Esophagus (tissue), 2 donors: Measurements from ENCODE around the gene CDCA3. TPM values are rescaled to one million over a fixed set of nuclear protein-coding genes. Genes with fewer than 3 reads are reported as not detected.

Experiments
- H3K27ac ChIP-seq, 2 donors: one replicate each; pipeline ENCODE4 v1.5.1; 2013; ENCODE audit warnings: low read depth in 2 of 2, mild to moderate bottlenecking in 2 of 2, inconsistent platforms in 1 of 2, low read length in 1 of 2, moderate library complexity in 1 of 2
- H3K27me3 ChIP-seq, 2 donors: one replicate each; pipeline ENCODE4 v1.6.1; 2013; ENCODE audit warnings: low read length in 2 of 2, control low read depth in 1 of 2, mild to moderate bottlenecking in 1 of 2; ENCODE audit not compliant: insufficient read depth in 2 of 2, control insufficient read depth in 1 of 2
- H3K36me3 ChIP-seq, 2 donors: one replicate each; pipeline ENCODE4 v1.6.1; 2013; ENCODE audit warnings: low read length in 1 of 2; ENCODE audit not compliant: control insufficient read depth in 2 of 2, insufficient read depth in 2 of 2
- H3K4me1 ChIP-seq, 2 donors: one replicate each; pipeline ENCODE4 v1.6.1; 2013; ENCODE audit warnings: low read length in 1 of 2; ENCODE audit not compliant: control insufficient read depth in 2 of 2, insufficient read depth in 2 of 2
- H3K4me3 ChIP-seq, 2 donors: one replicate each; pipeline ENCODE4 v1.5.1; 2013; ENCODE audit warnings: low read length in 2 of 2, mild to moderate bottlenecking in 2 of 2, low read depth in 1 of 2, moderate library complexity in 1 of 2
- H3K9me3 ChIP-seq, 2 donors: one replicate each; pipeline ENCODE4 v1.6.1; 2013; ENCODE audit warnings: mild to moderate bottlenecking in 2 of 2, low read depth in 1 of 2, low read length in 1 of 2, moderate library complexity in 1 of 2; ENCODE audit not compliant: control insufficient read depth in 2 of 2, insufficient read depth in 1 of 2
- WGBS, 2 donors: extraction: QIAGEN DNeasy Blood & Tissue Kit; methylation state at CpG; one replicate each; pipeline ENCODE4 v1.1.7; 2013; 5-methylcytosine and 5-hydroxymethylcytosine counted together
- polyA plus RNA-seq, 2 donors: library from polyadenylated mRNA; stranded (reverse); fragments of 200-250 nt; gene quantifications; one replicate each; pipeline ENCODE4 v1.2.3, GENCODE V29; 2013
- donor health status: healthy with polysubstance abuse.
- donor health status: Bipolar disorder and iron deficiency.

Gene CDCA3
- polyA plus RNA-seq, 2 donors: 14.6 to 19.3 TPM

GRCh38 chr12:6824085-6824775 lies 26.9 kb downstream of the CDCA3 start:
- Histone ChIP-seq H3K4me3 (no peak overlapping the region), H3K27me3 (peaks cover 0 to 9% of the 10 kb centered on the region in 2 donors)

GRCh38 chr12:6823182-6824084 lies 27.7 kb downstream of the CDCA3 start:
- 66 to 70% methylated on average over 8 to 12 of the region's 12 CpGs for WGBS, 2 donors

More at GRCh38 chr12:6824085-6824775, 26.9 kb downstream of the CDCA3 start:
- no peaks in the 10 kb centered on the region for H3K36me3 ChIP-seq
- H3K4me1 ChIP-seq: peaks cover 0 to 9% of the 10 kb centered on the region in 2 donors
- 78 to 83% methylated on average over 37 of the region's 37 CpGs for WGBS, 2 donors
- no peak overlapping the region for H3K27ac ChIP-seq
- peaks cover 0 to 5% of the 10 kb centered on the region in 2 donors for H3K9me3 ChIP-seq

GRCh38 chr12:6822426-6823135 lies 28.5 kb downstream of the CDCA3 start:
- Histone ChIP-seq H3K9me3 (peaks cover 0 to 9% of the 10 kb centered on the region in 2 donors), H3K4me1 (peaks cover 0 to 4% of the 10 kb centered on the region in 2 donors), H3K36me3 (no peaks in the 10 kb centered on the region), H3K27ac (no peak overlapping the region), H3K4me3 (no peak overlapping the region), H3K27me3 (peaks cover 0 to 9% of the 10 kb centered on the region in 2 donors)
- WGBS, 2 donors: 59 to 64% methylated on average over 7 of the region's 7 CpGs

More at GRCh38 chr12:6823182-6824084, 27.7 kb downstream of the CDCA3 start:
- Histone ChIP-seq H3K36me3 (no peaks in the 10 kb centered on the region), H3K27ac (no peak overlapping the region), H3K27me3 (peaks cover 0 to 9% of the 10 kb centered on the region in 2 donors), H3K4me3 (no peak overlapping the region), H3K9me3 (peaks cover 0 to 5% of the 10 kb centered on the region in 2 donors), H3K4me1 (peaks cover 0 to 4% of the 10 kb centered on the region in 2 donors)

- Histone ChIP-seq H3K36me3 (no peaks in the 10 kb centered on the region), H3K4me1 (peaks cover 0 to 4% of the 10 kb centered on the region in 2 donors), H3K27ac (peak within 1 kb of the TSS in 1 of 2 donors; percentile 26), H3K9me3 (peaks cover 0 to 9% of the 10 kb centered on the region in 2 donors), H3K27me3 (peaks cover 0 to 9% of the 10 kb centered on the region in 2 donors), H3K4me3 (peak within 1 kb of the TSS; percentile 29 to 33)
- 0 to 1% methylated on average over 14 to 28 of the region's 28 CpGs for WGBS, 2 donors
Observed at GRCh38 chr12:6821591-6822425, 29.3 kb downstream of the CDCA3 start, which contains the start of gene GPR162. Gene GPR162 (plus strand): TSS chr12:6821821. CDS start chr12:6823899, 2,078 bp downstream.

GRCh38 chr12:6820166-6820565 lies 30.9 kb downstream of the CDCA3 start:
- H3K4me1 ChIP-seq: peaks cover 0 to 4% of the 10 kb centered on the region in 2 donors
- H3K4me3 ChIP-seq: no peak overlapping the region
- 82 to 88% methylated on average over 5 of the region's 5 CpGs for WGBS, 2 donors
- H3K27me3 ChIP-seq: peaks cover 0 to 9% of the 10 kb centered on the region in 2 donors
- H3K36me3 ChIP-seq: no peaks in the 10 kb centered on the region
- H3K27ac ChIP-seq: no peak overlapping the region
- H3K9me3 ChIP-seq: peaks cover 0 to 8% of the 10 kb centered on the region in 2 donors

GRCh38 chr12:6819106-6820030 lies 31.7 kb downstream of the CDCA3 start:
- 86 to 87% methylated on average over 13 of the region's 13 CpGs for WGBS, 2 donors
- H3K4me1 ChIP-seq: peaks cover 0 to 4% of the 10 kb centered on the region in 2 donors
- no peaks in the 10 kb centered on the region for H3K36me3 ChIP-seq
- no peak overlapping the region for H3K27ac ChIP-seq
- H3K4me3 ChIP-seq: no peak overlapping the region
- H3K27me3 ChIP-seq: peaks cover 0 to 9% of the 10 kb centered on the region in 2 donors
- peaks cover 0 to 8% of the 10 kb centered on the region in 2 donors for H3K9me3 ChIP-seq

GRCh38 chr12:6818645-6819044 lies 32.4 kb downstream of the CDCA3 start:
- WGBS, 2 donors: 86 to 89% methylated on average over 5 of the region's 5 CpGs
- peaks cover 0 to 9% of the 10 kb centered on the region in 2 donors for H3K27me3 ChIP-seq
- H3K4me3 ChIP-seq: no peak overlapping the region
- H3K36me3 ChIP-seq: no peaks in the 10 kb centered on the region
- peaks cover 0 to 4% of the 10 kb centered on the region in 2 donors for H3K9me3 ChIP-seq
- H3K4me1 ChIP-seq: peaks cover 0 to 4% of the 10 kb centered on the region in 2 donors
- no peak overlapping the region for H3K27ac ChIP-seq

- Histone ChIP-seq H3K4me3 (no peak overlapping the region), H3K4me1 (peaks cover 0 to 4% of the 10 kb centered on the region in 2 donors), H3K9me3 (peaks cover 0 to 4% of the 10 kb centered on the region in 2 donors), H3K36me3 (no peaks in the 10 kb centered on the region), H3K27me3 (peaks cover 0 to 8% of the 10 kb centered on the region in 2 donors), H3K27ac (no peak overlapping the region)
- 74 to 81% methylated on average over 10 of the region's 10 CpGs for WGBS, 2 donors
Observed at GRCh38 chr12:6818222-6818621, 32.9 kb downstream of the CDCA3 start.
